Neural progenitor cell (in vitro differentiated cells): ENCODE results near the gene CCSER1.

Experiments
- EZH2 ChIP-seq: fragments of 200-600 bp; sonication (generic); IDR thresholded peaks from 2 replicates; pipeline ENCODE4 v1.6.1; 2017; ENCODE audit warnings: antibody characterized with exemption, mild to moderate bottlenecking, moderate library complexity
- TF ChIP-seq, protein P1 (sequence below): fragments of 200-600 bp; sonication (generic); IDR thresholded peaks from 2 replicates; pipeline ENCODE4 v1.5.1; 2017; ENCODE audit warnings: antibody characterized with exemption, mild to moderate bottlenecking

DNA sequence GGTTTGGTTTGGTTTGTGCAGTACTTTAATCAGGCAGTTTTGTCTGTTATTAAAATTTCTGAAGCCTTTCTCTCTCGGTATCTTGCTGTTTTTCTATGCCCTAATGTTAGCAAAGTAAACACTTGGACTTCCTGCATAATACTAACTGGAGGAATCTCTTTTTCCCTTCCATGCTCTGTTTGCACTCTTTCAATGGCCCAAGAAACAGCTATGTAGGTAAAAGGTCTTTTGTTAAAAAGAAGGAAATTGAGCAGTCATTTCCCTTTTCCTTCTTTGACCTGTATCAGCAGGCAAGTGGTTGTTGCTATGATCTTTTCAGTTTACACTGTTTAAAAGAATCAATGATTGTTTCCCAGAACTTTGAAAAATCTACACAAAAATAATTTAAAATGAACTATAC lies 82.7 kb downstream of the CCSER1 start:
- TF ChIP-seq EZH2 = no peak
- TF ChIP-seq, protein P1, sequence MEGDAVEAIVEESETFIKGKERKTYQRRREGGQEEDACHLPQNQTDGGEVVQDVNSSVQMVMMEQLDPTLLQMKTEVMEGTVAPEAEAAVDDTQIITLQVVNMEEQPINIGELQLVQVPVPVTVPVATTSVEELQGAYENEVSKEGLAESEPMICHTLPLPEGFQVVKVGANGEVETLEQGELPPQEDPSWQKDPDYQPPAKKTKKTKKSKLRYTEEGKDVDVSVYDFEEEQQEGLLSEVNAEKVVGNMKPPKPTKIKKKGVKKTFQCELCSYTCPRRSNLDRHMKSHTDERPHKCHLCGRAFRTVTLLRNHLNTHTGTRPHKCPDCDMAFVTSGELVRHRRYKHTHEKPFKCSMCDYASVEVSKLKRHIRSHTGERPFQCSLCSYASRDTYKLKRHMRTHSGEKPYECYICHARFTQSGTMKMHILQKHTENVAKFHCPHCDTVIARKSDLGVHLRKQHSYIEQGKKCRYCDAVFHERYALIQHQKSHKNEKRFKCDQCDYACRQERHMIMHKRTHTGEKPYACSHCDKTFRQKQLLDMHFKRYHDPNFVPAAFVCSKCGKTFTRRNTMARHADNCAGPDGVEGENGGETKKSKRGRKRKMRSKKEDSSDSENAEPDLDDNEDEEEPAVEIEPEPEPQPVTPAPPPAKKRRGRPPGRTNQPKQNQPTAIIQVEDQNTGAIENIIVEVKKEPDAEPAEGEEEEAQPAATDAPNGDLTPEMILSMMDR = no peak
